Adrenal gland (tissue), 19 donors: ENCODE data around the gene RBM12. TPM values are rescaled to one million over a fixed set of nuclear protein-coding genes. Genes with fewer than 3 reads are reported as not detected.
A peak's percentile ranks its signal among the peaks of the same experiment; 100 is the strongest.
"Not testable (repeated sequence)": the region's sequence is repeated elsewhere in the genome, so short reads cannot be mapped to it uniquely, and the experiment has no call there.

Source experiments
- DNase-seq, 7 donors: peaks; one replicate each; pipeline ENCODE4 v3.0.0-alpha.2; 2019 to 2020
- H3K27ac ChIP-seq, 5 donors: fragments of 200-600 bp; sonication (generic) in 4 of 5; 1 replicate in 3 of 5; 2 replicates in 2 of 5; pipeline versions ENCODE4 v1.5.1 to v1.8.0; 2016 to 2020; ENCODE audit warnings: mild to moderate bottlenecking in 1 of 5
- H3K27me3 ChIP-seq: fragments of 200-600 bp; 2 replicates; pipeline ENCODE4 v1.8.0; 2021
- H3K36me3 ChIP-seq, 2 donors: fragments of 200-600 bp; replicated peaks in 1 of 2; 1 replicate in 1 of 2; 2 replicates in 1 of 2; pipeline versions ENCODE4 v1.5.1 to v1.8.0; 2018 to 2022
- H3K4me1 ChIP-seq, 2 donors: fragments of 200-600 bp; replicated peaks in 1 of 2; 1 replicate in 1 of 2; 2 replicates in 1 of 2; pipeline versions ENCODE4 v1.5.1 to v1.8.0; 2018 to 2021
- H3K4me3 ChIP-seq, 4 donors: fragments of 200-600 bp; sonication (generic) in 3 of 4; one replicate each; pipeline ENCODE4 v1.5.1; 2016 to 2018
- H3K9me3 ChIP-seq, 3 donors: fragments of 200-600 bp; sonication (generic) in 1 of 3; replicated peaks in 1 of 3; 1 replicate in 2 of 3; 2 replicates in 1 of 3; pipeline versions ENCODE4 v1.5.1 to v1.8.0; 2016 to 2021
- POLR2A ChIP-seq, 2 donors: fragments of 450-650 bp; IDR thresholded peaks; one replicate each; pipeline ENCODE4 v1.6.1; 2017; ENCODE audit warnings: antibody characterized with exemption in 2 of 2, mild to moderate bottlenecking in 2 of 2, moderate library complexity in 1 of 2
- WGBS, 4 donors: extraction: QIAGEN DNeasy Blood & Tissue Kit in 2 of 4; methylation state at CpG; one replicate each; pipeline versions ENCODE4 v1.1.5 to v1.1.7; 2013 to 2017; 5-methylcytosine and 5-hydroxymethylcytosine counted together
- intact Hi-C, 2 donors: fragments of 100-400 bp; cut with DNase I; formaldehyde crosslinking; loops; one replicate each; pipeline versions ENCODE4 v1.14.1 to v1.15.0; 2022 to 2023
- long read RNA-seq, 10 donors: library from polyadenylated mRNA in 3 of 10; unstranded in 2 of 10; stranded (forward) in 1 of 10; transcript quantifications; one replicate each; pipeline ENCODE4 v2.0.0 and lab custom pipeline, GENCODE V29; 2021 to 2026
- polyA plus RNA-seq, 3 donors: library from polyadenylated mRNA; stranded (reverse); fragments of 200-250 nt in 2 of 3; fragments of 350-450 nt in 1 of 3; fragmentation: Illumina TruSeq in 1 of 3; extraction: RNeasy Lipid Tissue Mini Kit (QIAGEN cat#74804) in 1 of 3; gene quantifications; one replicate each; pipeline ENCODE4 v1.2.3, GENCODE V29; 2013 to 2014
- total RNA-seq, 9 donors: library from RNA; depleted of rRNA in 4 of 9; stranded (reverse); fragments of >200 nt in 4 of 9; fragments of 120-200 nt in 1 of 9; fragmentation: NEBNext Ultra II Directional in 1 of 9; extraction: Animal tissue kit (Norgen Biotek cat#: 25700) in 1 of 9; gene quantifications; one replicate each; pipeline versions ENCODE4 v1.1.0 to v1.2.4, GENCODE V29; 2013 to 2023
- TF ChIP-seq, protein P1 (sequence below), 6 experiments: fragments of 450-650 bp in 4 of 6; fragments of 200-600 bp in 2 of 6; sonication (generic) in 1 of 6; IDR thresholded peaks; 1 replicate in 5 of 6; 2 replicates in 1 of 6; pipeline versions ENCODE4 v1.5.1 to v1.8.0; 2016 to 2021; ENCODE audit warnings: antibody characterized with exemption in 6 of 6, mild to moderate bottlenecking in 2 of 6, moderate library complexity in 1 of 6
- donor health status: healthy with polysubstance abuse.
- donor health status: Bipolar disorder and iron deficiency.
- donor health status: DM: yes; HTN: yes; CAD: no.
- donor health status: DM: no; HTN: no; CAD: no.
- donor health status: DM: no; HTN: no; CAD: no.
- donor health status: DM: yes; HTN: yes; CAD: no.

The RBM12 gene, protein sequence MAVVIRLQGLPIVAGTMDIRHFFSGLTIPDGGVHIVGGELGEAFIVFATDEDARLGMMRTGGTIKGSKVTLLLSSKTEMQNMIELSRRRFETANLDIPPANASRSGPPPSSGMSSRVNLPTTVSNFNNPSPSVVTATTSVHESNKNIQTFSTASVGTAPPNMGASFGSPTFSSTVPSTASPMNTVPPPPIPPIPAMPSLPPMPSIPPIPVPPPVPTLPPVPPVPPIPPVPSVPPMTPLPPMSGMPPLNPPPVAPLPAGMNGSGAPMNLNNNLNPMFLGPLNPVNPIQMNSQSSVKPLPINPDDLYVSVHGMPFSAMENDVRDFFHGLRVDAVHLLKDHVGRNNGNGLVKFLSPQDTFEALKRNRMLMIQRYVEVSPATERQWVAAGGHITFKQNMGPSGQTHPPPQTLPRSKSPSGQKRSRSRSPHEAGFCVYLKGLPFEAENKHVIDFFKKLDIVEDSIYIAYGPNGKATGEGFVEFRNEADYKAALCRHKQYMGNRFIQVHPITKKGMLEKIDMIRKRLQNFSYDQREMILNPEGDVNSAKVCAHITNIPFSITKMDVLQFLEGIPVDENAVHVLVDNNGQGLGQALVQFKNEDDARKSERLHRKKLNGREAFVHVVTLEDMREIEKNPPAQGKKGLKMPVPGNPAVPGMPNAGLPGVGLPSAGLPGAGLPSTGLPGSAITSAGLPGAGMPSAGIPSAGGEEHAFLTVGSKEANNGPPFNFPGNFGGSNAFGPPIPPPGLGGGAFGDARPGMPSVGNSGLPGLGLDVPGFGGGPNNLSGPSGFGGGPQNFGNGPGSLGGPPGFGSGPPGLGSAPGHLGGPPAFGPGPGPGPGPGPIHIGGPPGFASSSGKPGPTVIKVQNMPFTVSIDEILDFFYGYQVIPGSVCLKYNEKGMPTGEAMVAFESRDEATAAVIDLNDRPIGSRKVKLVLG
- total RNA-seq (10 to 100 TPM; 18.9 to 98.6 (median 57.7) TPM), polyA plus RNA-seq (10 to 100 TPM in 2 of 3 donors, 1 to 10 TPM in 1; 7.7 to 93.5 (median 13.1) TPM)
- long read RNA-seq, donor 1, full-length matches to known transcripts, result 34 of 41 reads
- long read RNA-seq, donor 1, partial matches to known transcripts, result 7 of 41 reads
- long read RNA-seq, donor 1, other reads (novel, unspliced or antisense), result 0 of 41 reads
- long read RNA-seq, donor 2, full-length matches to known transcripts, result 28 of 40 reads
- long read RNA-seq, donor 2, partial matches to known transcripts, result 12 of 40 reads
- long read RNA-seq, donor 2, other reads (novel, unspliced or antisense), result 0 of 40 reads
- long read RNA-seq, donor 3, full-length matches to known transcripts, result 14 of 14 reads
- long read RNA-seq, donor 3, partial matches to known transcripts, result 0 of 14 reads
- long read RNA-seq, donor 3, other reads (novel, unspliced or antisense), result 0 of 14 reads
- long read RNA-seq, donor 4, full-length matches to known transcripts, result 6 of 8 reads
- long read RNA-seq, donor 4, partial matches to known transcripts, result 0 of 8 reads
- long read RNA-seq, donor 4, other reads (novel, unspliced or antisense), result 2 of 8 reads
- long read RNA-seq, donor 5, full-length matches to known transcripts, result 13 of 43 reads
- long read RNA-seq, donor 5, partial matches to known transcripts, result 1 of 43 reads
- long read RNA-seq, donor 5, other reads (novel, unspliced or antisense), result 29 of 43 reads
- long read RNA-seq, donor 6, partial matches to known transcripts, result 0 of 4 reads
- long read RNA-seq, donor 6, other reads (novel, unspliced or antisense), result 4 of 4 reads
- long read RNA-seq, donor 7, full-length matches to known transcripts, result 27 of 27 reads
- long read RNA-seq, donor 7, partial matches to known transcripts, result 0 of 27 reads
- long read RNA-seq, donor 7, other reads (novel, unspliced or antisense), result 0 of 27 reads
- long read RNA-seq, donor 8, full-length matches to known transcripts, result 67 of 73 reads
- long read RNA-seq, donor 8, partial matches to known transcripts, result 6 of 73 reads
- long read RNA-seq, donor 8, other reads (novel, unspliced or antisense), result 0 of 73 reads
- long read RNA-seq, donor 9, full-length matches to known transcripts, result 26 of 26 reads
- long read RNA-seq, donor 9, partial matches to known transcripts, result 0 of 26 reads
- long read RNA-seq, donor 9, other reads (novel, unspliced or antisense), result 0 of 26 reads
- long read RNA-seq, donor 10, full-length matches to known transcripts, result 19 of 19 reads
- long read RNA-seq, donor 10, partial matches to known transcripts, result 0 of 19 reads
- long read RNA-seq, donor 10, other reads (novel, unspliced or antisense), result 0 of 19 reads

DNA sequence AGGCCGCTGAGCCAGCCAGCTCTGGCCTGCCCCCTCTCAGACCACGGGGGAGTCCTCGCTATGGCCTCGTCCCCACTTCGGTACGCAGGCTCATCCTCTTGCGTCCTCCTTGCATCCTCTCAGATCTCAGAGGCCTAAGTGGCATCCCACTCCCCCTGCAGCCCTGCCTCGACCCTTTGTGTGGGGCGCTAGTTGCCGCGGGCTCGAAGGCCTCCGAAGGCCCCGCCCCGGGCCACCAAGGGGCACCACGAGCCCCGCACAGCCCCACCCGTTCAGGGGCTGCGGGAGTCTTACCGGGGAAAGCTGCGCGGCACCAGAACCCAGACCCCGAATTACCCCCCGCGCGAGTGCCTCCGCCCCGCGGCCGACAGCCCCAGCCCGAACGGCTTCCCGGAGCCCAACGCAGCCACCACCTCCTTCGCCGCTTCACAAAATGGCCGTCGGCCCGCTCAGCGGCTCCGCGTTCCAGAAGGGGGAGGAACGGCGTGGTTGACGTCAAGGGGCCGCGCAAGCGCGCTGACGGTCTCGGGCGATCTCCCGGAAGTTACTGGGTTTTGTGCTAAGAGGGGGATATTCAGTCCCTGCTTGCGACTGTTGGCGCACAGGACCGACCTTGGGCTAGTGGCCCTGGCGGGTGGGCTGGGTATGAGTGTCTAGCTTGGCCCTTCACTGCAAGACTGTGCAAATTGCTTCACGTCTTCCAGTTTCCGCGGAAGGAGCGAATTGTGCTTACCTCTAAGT lies at the start of gene RBM12, which contains the start of gene CPNE1:
Gene RBM12 (minus strand): TSS at position 435 of the 741 bp plus-strand sequence. CDS start 9,578 bp downstream, outside the sequence.
Gene CPNE1 (minus strand): TSS at position 435 of the 741 bp plus-strand sequence. CDS start 31,977 bp downstream, outside the sequence.
- Histone ChIP-seq H3K4me3 (peak within 1 kb of the TSS; percentile 18 to 85 (median 70)), H3K9me3 (no peaks in the 10 kb centered on the region), H3K36me3 (peaks cover 0 to 7% of the 10 kb centered on the region in 2 donors), H3K27ac (peak within 1 kb of the TSS; percentile 92 to 99 (median 97)), H3K4me1 (peaks cover 12 to 37% of the 10 kb centered on the region in 2 donors), H3K27me3 (no peaks in the 10 kb centered on the region)
- intact Hi-C loops, result loop anchor here in 1 of 2 donors (5.0 to 10.0 kb wide), 2 partner anchors 47 to 200 kb away; partner anchors contain the start of gene SPAG4
- peak; percentile 93 to 96 (median 94) for DNase-seq
- TF ChIP-seq, protein P1, sequence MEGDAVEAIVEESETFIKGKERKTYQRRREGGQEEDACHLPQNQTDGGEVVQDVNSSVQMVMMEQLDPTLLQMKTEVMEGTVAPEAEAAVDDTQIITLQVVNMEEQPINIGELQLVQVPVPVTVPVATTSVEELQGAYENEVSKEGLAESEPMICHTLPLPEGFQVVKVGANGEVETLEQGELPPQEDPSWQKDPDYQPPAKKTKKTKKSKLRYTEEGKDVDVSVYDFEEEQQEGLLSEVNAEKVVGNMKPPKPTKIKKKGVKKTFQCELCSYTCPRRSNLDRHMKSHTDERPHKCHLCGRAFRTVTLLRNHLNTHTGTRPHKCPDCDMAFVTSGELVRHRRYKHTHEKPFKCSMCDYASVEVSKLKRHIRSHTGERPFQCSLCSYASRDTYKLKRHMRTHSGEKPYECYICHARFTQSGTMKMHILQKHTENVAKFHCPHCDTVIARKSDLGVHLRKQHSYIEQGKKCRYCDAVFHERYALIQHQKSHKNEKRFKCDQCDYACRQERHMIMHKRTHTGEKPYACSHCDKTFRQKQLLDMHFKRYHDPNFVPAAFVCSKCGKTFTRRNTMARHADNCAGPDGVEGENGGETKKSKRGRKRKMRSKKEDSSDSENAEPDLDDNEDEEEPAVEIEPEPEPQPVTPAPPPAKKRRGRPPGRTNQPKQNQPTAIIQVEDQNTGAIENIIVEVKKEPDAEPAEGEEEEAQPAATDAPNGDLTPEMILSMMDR (IDR thresholded peaks at IDR 0.05), result peak in 2 of 6 experiments; percentile 4 to 24
- peak; percentile 87 to 90 for TF ChIP-seq POLR2A (IDR thresholded peaks at IDR 0.05)
- 0% methylated on average over 9 to 61 of the region's 61 CpGs for WGBS, 4 donors

DNA sequence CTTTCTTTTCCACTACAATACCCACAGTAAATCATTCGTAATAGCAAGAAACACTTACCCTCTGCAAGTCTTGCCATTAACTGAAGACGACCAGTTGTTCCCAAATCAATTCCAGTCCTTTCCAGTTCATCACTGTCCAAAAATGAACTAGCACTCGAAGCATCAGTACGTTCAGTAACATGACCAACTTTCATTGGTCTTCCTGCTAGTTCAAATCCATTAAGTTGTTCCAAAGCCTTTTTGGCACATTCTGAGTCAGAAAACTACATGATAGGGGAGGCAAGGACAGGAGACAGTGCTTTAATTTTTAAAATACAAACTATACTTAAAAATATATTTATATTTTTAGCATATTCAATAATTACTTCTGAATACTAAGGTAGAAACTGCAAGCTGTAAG lies 49.4 kb upstream of the RBM12 start:
- intact Hi-C loops, result no loop called here
- Histone ChIP-seq H3K4me1 (peaks cover 3 to 27% of the 10 kb centered on the region in 2 donors), H3K36me3 (peaks cover 0 to 97% of the 10 kb centered on the region in 2 donors), H3K27ac (no peak overlapping the region), H3K27me3 (no peaks in the 10 kb centered on the region), H3K4me3 (no peak overlapping the region), H3K9me3 (no peaks in the 10 kb centered on the region)
- no peak for DNase-seq
- no peak for TF ChIP-seq POLR2A (IDR thresholded peaks at IDR 0.05)
- TF ChIP-seq, protein P1 (IDR thresholded peaks at IDR 0.05), result no peak
- 56 to 66% (median 62%) methylated on average over 4 of the region's 4 CpGs for WGBS, 4 donors

DNA sequence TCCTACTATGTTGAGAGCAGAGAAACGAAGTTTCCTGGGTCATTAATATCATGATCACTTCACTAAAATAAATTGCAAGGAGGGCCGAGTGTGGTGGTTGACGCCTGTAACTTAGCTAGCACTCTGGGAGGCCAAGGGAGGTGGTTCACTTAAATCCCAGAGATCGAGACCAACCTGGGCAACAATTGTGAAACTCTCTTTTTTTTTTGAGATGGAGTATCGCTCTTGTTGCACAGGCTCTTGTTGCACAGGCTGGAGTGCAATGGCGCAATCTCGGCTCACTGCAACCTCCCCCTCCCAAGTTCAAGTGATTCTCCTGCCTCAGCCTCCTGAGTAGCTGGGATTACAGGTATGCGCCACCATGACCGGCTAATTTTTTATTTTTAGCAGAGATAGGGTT lies 48.4 kb upstream of the RBM12 start:
- intact Hi-C loops, H3K27ac ChIP-seq, H3K27me3 ChIP-seq, H3K4me3 ChIP-seq, DNase-seq, H3K9me3 ChIP-seq: not testable (repeated sequence)
- Histone ChIP-seq H3K36me3 (peaks cover 0 to 97% of the 10 kb centered on the region in 2 donors), H3K4me1 (peaks cover 3 to 34% of the 10 kb centered on the region in 2 donors)
- WGBS, 4 donors, result 79 to 87% (median 83%) methylated on average over 8 to 9 of the region's 9 CpGs
